ENCODE results near the gene MAN2B2. TPM values are rescaled to one million over a fixed set of nuclear protein-coding genes. Genes with fewer than 3 reads are reported as not detected.
"Not testable (repeated sequence)": the region's sequence is repeated elsewhere in the genome, so short reads cannot be mapped to it uniquely, and the experiment has no call there.

MAN2B2 gene
- total RNA-seq, 1 donor from 2014 or later: 41.5 TPM

GRCh38 chr4:6662591-6662990 is 87.6 kb downstream of the MAN2B2 start:
- ATAC-seq (no peak), DNase-seq (ENCODE audit: low spot score) (no peak)

- DNase-seq (ENCODE audit: low spot score): no peak
- ATAC-seq: peak; percentile 16
Observed at GRCh38 chr4:6663596-6664393, 88.8 kb downstream of the MAN2B2 start.

- DNase-seq (ENCODE audit: low spot score): no peak
- no peak for ATAC-seq
Observed at GRCh38 chr4:6665320-6665654, 90.3 kb downstream of the MAN2B2 start.

- ATAC-seq: no peak
- DNase-seq (ENCODE audit: low spot score): no peak
Observed at GRCh38 chr4:6668391-6668790, 93.4 kb downstream of the MAN2B2 start.

GRCh38 chr4:6671648-6672047 is 96.7 kb downstream of the MAN2B2 start:
- no peak for DNase-seq (ENCODE audit: low spot score)

GRCh38 chr4:6672131-6672530 is 97.1 kb downstream of the MAN2B2 start:
- DNase-seq (ENCODE audit: low spot score) (no peak), ATAC-seq (no peak)

More at GRCh38 chr4:6671648-6672047, 96.7 kb downstream of the MAN2B2 start:
- no peak for ATAC-seq

GRCh38 chr4:6672541-6673190 is 97.7 kb downstream of the MAN2B2 start:
- DNase-seq (ENCODE audit: low spot score); ATAC-seq: not testable (repeated sequence)

Other genes starting within 250 kb of the MAN2B2 start
- 0.13 TPM for gene PPP2R2C, start 102.6 kb upstream of the MAN2B2 start, total RNA-seq
- 130 TPM for gene MRFAP1, start 65.5 kb downstream of the MAN2B2 start, total RNA-seq
- 2.3 TPM for gene S100P, start 118.7 kb downstream of the MAN2B2 start, total RNA-seq
- 26.7 TPM for gene MRFAP1L1, start 134.7 kb downstream of the MAN2B2 start, total RNA-seq
- gene BLOC1S4, start 141.0 kb downstream of the MAN2B2 start, total RNA-seq: 6.5 TPM
- 16.6 TPM for gene KIAA0232, start 207.5 kb downstream of the MAN2B2 start, total RNA-seq

Measured in left lobe of liver (tissue), 2 donors.